B cell (primary cell): ENCODE measurements around the gene MPL. TPM values are rescaled to one million over a fixed set of nuclear protein-coding genes. Genes with fewer than 3 reads are reported as not detected.

Source experiments
- ATAC-seq: fragments of 200-7000 bp; cut with Tn5 transposase; one replicate; pipeline ENCODE4 v1.10.0; 2021; ENCODE audit warnings: low read depth, mild to moderate bottlenecking, moderate number of reproducible peaks, moderate library complexity
- CTCF ChIA-PET: fragments of 350-600 bp; sonication (Branson Sonifier 250); formaldehyde crosslinking; loops from one replicate; lab custom pipeline; 2021; ENCODE audit warnings: antibody characterized with exemption, inconsistent platforms; lab: Charles Lee
- POLR2A ChIA-PET: fragments of 350-600 bp; sonication (Branson Sonifier 250); formaldehyde crosslinking; loops from one replicate; lab custom pipeline; 2021; ENCODE audit warnings: antibody characterized with exemption; lab: Charles Lee
- DNase-seq: peaks from one replicate; pipeline ENCODE4 v3.0.0; 2013
- H2AFZ ChIP-seq: 2 replicates; pipeline ENCODE4 v1.6.1; 2012; ENCODE audit warnings: mild to moderate bottlenecking, low read depth, low read length; ENCODE audit not compliant: insufficient read depth, poor library complexity, severe bottlenecking
- H3K27ac ChIP-seq, 2 donors: 1 replicate in 1 of 2; 2 replicates in 1 of 2; pipeline ENCODE4 v1.5.1; 2012 to 2013; ENCODE audit warnings: low read length in 2 of 2, mild to moderate bottlenecking in 2 of 2, moderate library complexity in 1 of 2
- H3K27me3 ChIP-seq, 4 experiments: fragments of 200-600 bp in 1 of 4; sonication (generic) in 1 of 4; replicated peaks in 1 of 4; 1 replicate in 2 of 4; 2 replicates in 2 of 4; pipeline versions ENCODE4 v1.6.1 to v1.7.0; 2013 to 2016; ENCODE audit warnings: low read length in 3 of 4, mild to moderate bottlenecking in 2 of 4, mixed read lengths in 1 of 4, moderate library complexity in 1 of 4; ENCODE audit not compliant: insufficient read depth in 4 of 4, control insufficient read depth in 3 of 4; ENCODE audit errors: control extremely low read depth in 1 of 4
- H3K36me3 ChIP-seq, 2 experiments: replicated peaks in 1 of 2; 1 replicate in 1 of 2; 2 replicates in 1 of 2; pipeline versions ENCODE4 v1.6.1 to v1.7.1; 2013; ENCODE audit warnings: low read length in 1 of 2; ENCODE audit not compliant: insufficient read depth in 2 of 2, control insufficient read depth in 1 of 2; ENCODE audit errors: control extremely low read depth in 1 of 2, extremely low read depth in 1 of 2
- H3K4me1 ChIP-seq, 2 donors: fragments of 200-600 bp in 1 of 2; sonication (generic) in 1 of 2; 1 replicate in 1 of 2; 2 replicates in 1 of 2; pipeline versions ENCODE4 v1.5.1 to v1.6.1; 2013 to 2017; ENCODE audit warnings: low read length in 2 of 2; ENCODE audit not compliant: control insufficient read depth in 2 of 2, insufficient read depth in 2 of 2
- H3K4me2 ChIP-seq: replicated peaks from 2 replicates; pipeline ENCODE3; 2012; ENCODE audit warnings: mild to moderate bottlenecking, low read depth, low read length; ENCODE audit not compliant: poor library complexity, severe bottlenecking
- H3K4me3 ChIP-seq, 5 experiments: fragments of 200-600 bp in 1 of 5; sonication (generic) in 1 of 5; 1 replicate in 3 of 5; 2 replicates in 2 of 5; pipeline versions ENCODE4 v1.5.1 to v1.7.0; 2011 to 2016; ENCODE audit warnings: low read length in 4 of 5, mild to moderate bottlenecking in 4 of 5, low read depth in 2 of 5, control low read depth in 1 of 5, moderate library complexity in 1 of 5; ENCODE audit not compliant: insufficient read depth in 1 of 5; ENCODE audit errors: control extremely low read depth in 1 of 5, extremely low read depth in 1 of 5
- H3K79me2 ChIP-seq: fragments of 200-600 bp; sonication (generic); one replicate; pipeline ENCODE4 v1.6.0; 2016; ENCODE audit warnings: low read length; ENCODE audit not compliant: control insufficient read depth, insufficient read depth
- H3K9ac ChIP-seq: fragments of 200-600 bp; sonication (generic); 2 replicates; pipeline ENCODE4 v1.6.1; 2017; ENCODE audit warnings: mild to moderate bottlenecking, low read length, moderate library complexity
- H3K9me3 ChIP-seq, 3 donors: one replicate each; pipeline versions ENCODE4 v1.6.1 to v1.7.1; 2013; ENCODE audit warnings: low read length in 2 of 3; ENCODE audit not compliant: control insufficient read depth in 2 of 3, insufficient read depth in 1 of 3; ENCODE audit errors: control extremely low read depth in 1 of 3
- H4K20me1 ChIP-seq: 2 replicates; pipeline ENCODE4 v1.6.0; 2012; ENCODE audit warnings: mild to moderate bottlenecking, low read length; ENCODE audit not compliant: insufficient read depth, control insufficient read depth, poor library complexity, severe bottlenecking
- H3K27ac Mint-ChIP-seq: one replicate; pipeline ENCODE4 v1.8.0; 2021; ENCODE audit warnings: mixed read lengths
- H3K27me3 Mint-ChIP-seq: one replicate; pipeline ENCODE4 v1.8.0; 2021; ENCODE audit warnings: mixed read lengths
- H3K4me1 Mint-ChIP-seq: one replicate; pipeline ENCODE4 v1.8.0; 2021; ENCODE audit warnings: mixed read lengths
- H3K4me3 Mint-ChIP-seq: one replicate; pipeline ENCODE4 v1.8.0; 2021; ENCODE audit warnings: mixed read lengths
- H3K9me3 Mint-ChIP-seq: one replicate; pipeline ENCODE4 v1.8.0; 2022; ENCODE audit warnings: mixed read lengths; ENCODE audit not compliant: insufficient read depth
- EZH2 ChIP-seq: IDR thresholded peaks from 2 replicates; pipeline ENCODE4 v1.6.1; 2012; ENCODE audit warnings: borderline replicate concordance, low read depth, mild to moderate bottlenecking, moderate library complexity, low read length; ENCODE audit not compliant: insufficient read depth, poor library complexity, severe bottlenecking
- WGBS: methylation state at CpG from one replicate; pipeline ENCODE4 v1.1.5; 2013; ENCODE audit warnings: missing lambda C conversion rate; ENCODE audit not compliant: insufficient coverage; 5-methylcytosine and 5-hydroxymethylcytosine counted together
- intact Hi-C: fragments of 100-400 bp; cut with micrococcal nuclease; formaldehyde crosslinking; loops from one replicate; pipeline ENCODE4 v1.10.0; 2022
- polyA plus RNA-seq: library from polyadenylated mRNA; depleted of rRNA; stranded (reverse); fragments of >200 nt; gene quantifications from 2 replicates; pipeline ENCODE4 v1.2.3, GENCODE V29; 2012
- total RNA-seq, 2 donors: library from RNA; stranded (reverse); fragments of 120-200 nt in 1 of 2; gene quantifications; 1 replicate in 1 of 2; 2 replicates in 1 of 2; pipeline versions ENCODE4 v1.2.3 to v1.2.4, GENCODE V29; 2013 to 2022
- TF ChIP-seq, protein P1 (sequence below): fragments of 200-600 bp; IDR thresholded peaks from one replicate; pipeline ENCODE4 v1.8.0; 2022; ENCODE audit warnings: antibody characterized with exemption, mild to moderate bottlenecking

The MPL gene
- total and polyA plus RNA-seq, 2 donors (not counting 1 experiment from before 2014, with no cell fraction given): not detected

DNA sequence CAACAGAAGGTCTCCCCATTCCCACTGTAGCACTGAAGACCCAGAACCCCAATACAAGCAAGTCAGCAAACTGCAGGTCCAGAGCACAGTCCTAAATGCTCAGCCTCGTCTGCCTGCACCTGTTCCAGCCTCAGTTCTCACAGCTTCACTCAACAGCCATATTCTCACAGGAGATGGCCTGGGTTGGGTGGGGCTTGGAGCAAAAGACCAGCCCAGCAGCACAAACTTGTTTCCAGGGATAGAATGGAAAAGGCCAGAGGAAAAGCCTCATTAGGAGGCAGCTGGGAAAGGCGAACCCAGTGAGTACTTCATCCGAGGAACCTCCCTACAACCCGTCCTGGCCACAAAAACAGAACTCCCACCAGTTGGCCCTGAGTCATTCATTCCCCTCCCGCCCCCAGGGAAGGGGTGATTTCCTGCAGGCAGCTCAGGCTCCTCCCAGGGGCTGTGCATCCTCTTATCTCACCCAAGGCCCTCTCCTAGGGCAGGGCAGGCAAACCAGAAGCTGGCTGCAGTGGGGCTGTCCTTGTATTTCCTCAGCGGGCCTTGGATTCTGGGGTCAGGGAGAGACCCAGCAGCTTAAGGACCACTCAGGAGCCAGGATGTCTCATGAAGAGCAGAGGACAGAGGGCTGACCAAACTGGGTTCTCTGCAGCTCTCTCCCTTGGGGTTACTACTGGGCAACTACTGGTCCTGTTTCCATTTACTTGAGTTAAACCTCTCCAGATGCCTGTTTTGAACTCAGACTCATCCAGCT, 7.4 kb upstream of the MPL start:
- peaks cover 0 to 3% (median 0%) of the 10 kb centered on the region in 4 experiments for H3K27me3 ChIP-seq
- no peak overlapping the region for H3K9ac ChIP-seq
- TF ChIP-seq, protein P1, sequence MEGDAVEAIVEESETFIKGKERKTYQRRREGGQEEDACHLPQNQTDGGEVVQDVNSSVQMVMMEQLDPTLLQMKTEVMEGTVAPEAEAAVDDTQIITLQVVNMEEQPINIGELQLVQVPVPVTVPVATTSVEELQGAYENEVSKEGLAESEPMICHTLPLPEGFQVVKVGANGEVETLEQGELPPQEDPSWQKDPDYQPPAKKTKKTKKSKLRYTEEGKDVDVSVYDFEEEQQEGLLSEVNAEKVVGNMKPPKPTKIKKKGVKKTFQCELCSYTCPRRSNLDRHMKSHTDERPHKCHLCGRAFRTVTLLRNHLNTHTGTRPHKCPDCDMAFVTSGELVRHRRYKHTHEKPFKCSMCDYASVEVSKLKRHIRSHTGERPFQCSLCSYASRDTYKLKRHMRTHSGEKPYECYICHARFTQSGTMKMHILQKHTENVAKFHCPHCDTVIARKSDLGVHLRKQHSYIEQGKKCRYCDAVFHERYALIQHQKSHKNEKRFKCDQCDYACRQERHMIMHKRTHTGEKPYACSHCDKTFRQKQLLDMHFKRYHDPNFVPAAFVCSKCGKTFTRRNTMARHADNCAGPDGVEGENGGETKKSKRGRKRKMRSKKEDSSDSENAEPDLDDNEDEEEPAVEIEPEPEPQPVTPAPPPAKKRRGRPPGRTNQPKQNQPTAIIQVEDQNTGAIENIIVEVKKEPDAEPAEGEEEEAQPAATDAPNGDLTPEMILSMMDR: no peak
- TF ChIP-seq EZH2: no peak
- no peaks in the 10 kb centered on the region for H3K79me2 ChIP-seq
- H3K4me1 Mint-ChIP-seq: no peaks in the 10 kb centered on the region
- WGBS: 5% methylated on average over 5 of the region's 6 CpGs
- ChIA-PET CTCF (no interaction called here), POLR2A (no interaction called here)
- no peak overlapping the region for H3K27ac Mint-ChIP-seq
- peaks cover 2% of the 10 kb centered on the region for H3K9me3 Mint-ChIP-seq
- ATAC-seq: no peak
- no peak overlapping the region for H3K4me3 ChIP-seq
- H3K9me3 ChIP-seq: peaks cover 0 to 10% (median 2%) of the 10 kb centered on the region in 3 donors
- no peak overlapping the region for H3K4me2 ChIP-seq
- no peaks in the 10 kb centered on the region for H3K36me3 ChIP-seq
- H3K4me1 ChIP-seq: no peaks in the 10 kb centered on the region
- H2AFZ ChIP-seq: no peak overlapping the region
- no peak overlapping the region for H3K27ac ChIP-seq
- intact Hi-C loops: no loop called here
- H3K27me3 Mint-ChIP-seq: no peaks in the 10 kb centered on the region
- DNase-seq: no peak
- no peak overlapping the region for H3K4me3 Mint-ChIP-seq
- no peaks in the 10 kb centered on the region for H4K20me1 ChIP-seq

DNA sequence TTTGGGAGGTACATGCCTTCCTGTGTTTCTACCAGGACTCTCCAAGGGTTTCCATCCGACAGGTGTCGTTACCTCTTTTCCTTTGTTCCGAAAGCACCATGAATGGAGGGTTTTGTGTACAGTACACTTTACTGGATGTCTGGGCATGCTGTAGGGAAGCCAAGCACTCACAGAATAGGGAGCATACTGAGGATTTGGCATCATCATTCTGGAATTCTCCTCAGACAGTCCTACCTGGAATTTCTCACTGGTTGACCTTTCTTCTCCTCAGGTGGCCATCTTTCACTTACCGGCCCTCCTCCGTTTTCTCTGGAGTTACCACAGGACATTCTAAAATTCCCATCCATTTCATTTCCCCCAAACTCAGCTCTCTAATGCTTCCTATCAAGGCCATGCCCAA, 5.9 kb upstream of the MPL start:
- CTCF ChIA-PET: no interaction called here
- H3K4me3 Mint-ChIP-seq: no peak overlapping the region
- H3K4me2 ChIP-seq: no peak overlapping the region

More for the DNA sequence above, 5.9 kb upstream of the MPL start:
- DNase-seq (no peak), ATAC-seq (no peak)
- no peak overlapping the region for H3K9ac ChIP-seq
- H3K27me3 ChIP-seq: peaks cover 0 to 3% (median 0%) of the 10 kb centered on the region in 4 experiments
- Mint-ChIP-seq H3K27me3 (no peaks in the 10 kb centered on the region), H3K4me1 (no peaks in the 10 kb centered on the region), H3K27ac (no peak overlapping the region), H3K9me3 (no peaks in the 10 kb centered on the region)
- H3K9me3 ChIP-seq: peaks cover 0 to 5% (median 0%) of the 10 kb centered on the region in 3 donors
- POLR2A ChIA-PET: no interaction called here
- no peaks in the 10 kb centered on the region for H3K79me2 ChIP-seq
- TF ChIP-seq, protein P1: no peak
- no peak for TF ChIP-seq EZH2
- intact Hi-C loops: no loop called here
- 100% methylated on average over 5 of the region's 5 CpGs for WGBS
- H2AFZ ChIP-seq: no peak overlapping the region
- H3K36me3 ChIP-seq: no peaks in the 10 kb centered on the region
- no peak overlapping the region for H3K27ac ChIP-seq
- H4K20me1 ChIP-seq: no peaks in the 10 kb centered on the region
- no peaks in the 10 kb centered on the region for H3K4me1 ChIP-seq
- no peak overlapping the region for H3K4me3 ChIP-seq
